Glomerular visceral epithelial cell (primary cell): ENCODE results near the gene CD4.
"Not testable (repeated sequence)": the region's sequence is repeated elsewhere in the genome, so short reads cannot be mapped to it uniquely, and the experiment has no call there.

Experiments used
- DNase-seq: peaks from one replicate; pipeline ENCODE4 v3.0.0-alpha.2; 2016; ENCODE audit errors: extremely low spot score

Gene CD4

DNA sequence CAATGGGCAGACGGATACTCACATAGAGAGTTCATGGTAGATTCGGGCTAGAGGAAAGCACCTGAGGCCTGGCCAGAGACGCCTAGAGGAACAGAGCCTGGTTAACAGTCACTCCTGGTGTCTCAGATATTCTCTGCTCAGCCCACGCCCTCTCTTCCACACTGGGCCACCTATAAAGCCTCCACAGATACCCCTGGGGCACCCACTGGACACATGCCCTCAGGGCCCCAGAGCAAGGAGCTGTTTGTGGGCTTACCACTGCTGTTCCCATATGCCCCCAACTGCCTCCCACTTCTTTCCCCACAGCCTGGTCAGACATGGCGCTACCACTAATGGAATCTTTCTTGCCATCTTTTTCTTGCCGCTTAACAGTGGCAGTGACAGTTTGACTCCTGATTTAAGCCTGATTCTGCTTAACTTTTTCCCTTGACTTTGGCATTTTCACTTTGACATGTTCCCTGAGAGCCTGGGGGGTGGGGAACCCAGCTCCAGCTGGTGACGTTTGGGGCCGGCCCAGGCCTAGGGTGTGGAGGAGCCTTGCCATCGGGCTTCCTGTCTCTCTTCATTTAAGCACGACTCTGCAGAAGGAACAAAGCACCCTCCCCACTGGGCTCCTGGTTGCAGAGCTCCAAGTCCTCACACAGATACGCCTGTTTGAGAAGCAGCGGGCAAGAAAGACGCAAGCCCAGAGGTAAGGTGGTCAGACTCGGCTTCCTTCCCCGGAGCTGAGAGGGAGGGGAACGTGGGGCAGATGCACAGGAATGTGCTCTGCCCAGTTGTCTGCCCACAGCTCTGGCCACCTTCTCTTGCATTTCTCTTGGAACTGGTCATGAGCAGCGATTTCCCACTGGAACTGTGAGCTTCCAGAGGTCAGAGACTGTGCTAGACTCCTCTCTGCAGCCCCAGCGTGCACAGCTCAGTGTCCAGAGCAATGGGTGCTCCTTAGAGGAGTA, at the start of gene CD4:
TSS of gene CD4 (plus strand) at position 557 of the 953 bp plus-strand sequence. CDS start 10,611 bp downstream, outside the sequence.
- DNase-seq: no peak

DNA sequence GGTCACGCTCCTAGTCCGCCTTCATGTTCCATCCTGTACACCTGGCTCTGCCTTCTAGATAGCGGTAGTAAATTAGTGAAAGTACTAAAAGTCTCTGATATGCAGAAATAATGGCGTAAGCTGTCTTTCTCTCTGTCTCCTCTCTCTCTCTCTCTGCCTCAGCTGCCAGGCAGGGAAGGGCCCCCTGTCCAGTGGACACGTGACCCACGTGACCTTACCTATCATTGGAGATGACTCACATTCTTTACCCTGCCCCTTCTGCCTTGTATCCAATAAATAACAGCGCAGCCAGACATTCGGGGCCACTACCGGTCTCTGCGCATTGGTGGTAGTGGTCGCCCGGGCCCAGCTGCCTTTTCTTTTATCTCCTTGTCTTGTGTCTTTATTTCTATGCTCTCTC, 47.2 kb upstream of the CD4 start:
- DNase-seq: not testable (repeated sequence)

DNA sequence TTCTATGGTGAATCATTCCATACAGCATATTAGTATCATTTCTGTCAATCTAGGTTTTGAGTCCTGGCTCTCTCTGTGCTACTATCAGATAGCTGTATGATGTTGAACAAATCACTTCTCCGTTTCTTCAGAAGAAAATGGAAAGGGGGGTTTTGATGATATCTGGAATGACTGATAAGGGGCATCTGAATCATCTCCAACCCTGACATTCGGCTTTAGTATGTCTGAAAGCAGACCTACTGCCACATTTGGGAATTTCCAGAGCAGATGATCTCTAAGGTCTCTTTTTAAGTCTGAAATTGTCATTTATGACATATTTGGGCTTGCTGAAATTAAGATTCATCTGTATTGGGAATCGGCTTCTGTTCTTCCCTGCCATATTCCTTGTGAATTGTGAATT, 46.5 kb upstream of the CD4 start:
- no peak for DNase-seq

DNA sequence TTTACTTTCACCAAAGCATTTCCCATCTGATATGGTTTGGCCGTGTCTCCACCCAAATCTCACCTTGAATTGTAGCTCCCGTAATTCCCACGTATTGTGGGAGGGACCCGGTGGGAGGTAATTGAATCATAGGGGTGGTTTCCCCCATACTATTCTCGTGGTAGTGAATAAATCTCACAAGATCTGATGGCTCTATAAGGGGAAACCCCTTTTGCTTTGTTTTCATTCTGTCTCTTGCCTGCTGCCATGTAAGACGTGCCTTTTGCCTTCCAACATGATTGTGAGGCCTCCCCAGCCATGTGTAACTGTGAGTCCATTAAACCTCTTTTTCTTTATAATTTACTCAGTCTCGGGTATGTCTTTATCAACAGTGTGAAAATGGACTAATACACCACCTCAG, 46.0 kb upstream of the CD4 start:
- DNase-seq: not testable (repeated sequence)

DNA sequence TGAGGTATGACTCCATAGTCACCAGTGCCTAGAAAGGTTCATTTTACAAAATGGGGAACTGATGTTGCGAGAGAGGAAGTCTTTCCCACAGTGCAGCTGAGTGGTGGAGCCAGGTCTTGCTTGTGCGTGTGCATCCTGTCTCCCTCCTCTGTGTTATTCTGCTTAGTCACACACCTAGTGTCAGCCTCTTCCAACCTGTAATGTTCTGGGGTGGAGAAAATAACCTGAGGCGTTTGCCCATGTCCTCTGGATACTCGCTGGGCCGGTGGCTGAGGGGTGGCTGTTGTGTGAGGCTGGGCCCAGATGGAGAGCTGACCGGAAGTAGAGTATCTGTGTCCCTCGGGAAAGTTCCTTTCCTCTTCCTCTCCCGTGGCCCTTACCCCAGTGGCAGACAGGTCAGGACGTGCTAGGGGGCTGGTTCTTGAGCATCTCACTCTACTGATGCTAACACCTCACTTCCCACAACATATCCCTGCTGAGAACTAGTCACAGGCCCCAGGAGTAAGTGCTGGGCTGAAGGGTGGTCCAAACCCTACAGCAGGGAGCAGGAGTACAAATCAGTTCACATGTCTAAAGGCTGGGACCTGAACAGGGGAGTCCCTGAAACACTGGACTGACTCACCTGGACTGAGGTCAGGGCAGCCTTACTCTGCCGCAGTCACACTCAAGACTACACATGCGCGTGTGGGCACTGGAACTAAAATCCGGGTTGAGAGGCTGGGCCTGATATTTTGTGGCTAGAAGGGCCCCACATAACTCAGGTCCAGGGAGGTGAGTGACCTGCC, 43.4 kb upstream of the CD4 start:
- no peak for DNase-seq

DNA sequence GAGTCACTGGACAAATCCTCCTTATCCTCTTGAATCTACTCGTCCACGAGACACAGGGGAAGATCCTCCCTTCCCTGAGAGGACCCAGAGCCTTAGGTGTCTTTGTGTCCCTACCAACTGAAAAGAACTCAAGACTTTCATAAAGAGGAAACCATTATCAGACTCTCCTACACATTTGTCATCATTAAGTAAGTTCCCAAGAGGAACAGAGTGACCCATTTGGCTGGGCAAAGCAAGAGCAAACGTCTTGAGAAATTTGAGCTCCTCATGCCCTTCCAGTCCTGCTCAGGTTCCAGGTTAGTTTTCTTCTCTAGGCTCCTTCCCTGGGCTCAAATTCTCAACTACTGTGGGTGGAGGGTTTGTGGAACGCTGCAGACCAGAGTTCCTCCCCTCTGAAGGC, 42.1 kb upstream of the CD4 start:
- no peak for DNase-seq

DNA sequence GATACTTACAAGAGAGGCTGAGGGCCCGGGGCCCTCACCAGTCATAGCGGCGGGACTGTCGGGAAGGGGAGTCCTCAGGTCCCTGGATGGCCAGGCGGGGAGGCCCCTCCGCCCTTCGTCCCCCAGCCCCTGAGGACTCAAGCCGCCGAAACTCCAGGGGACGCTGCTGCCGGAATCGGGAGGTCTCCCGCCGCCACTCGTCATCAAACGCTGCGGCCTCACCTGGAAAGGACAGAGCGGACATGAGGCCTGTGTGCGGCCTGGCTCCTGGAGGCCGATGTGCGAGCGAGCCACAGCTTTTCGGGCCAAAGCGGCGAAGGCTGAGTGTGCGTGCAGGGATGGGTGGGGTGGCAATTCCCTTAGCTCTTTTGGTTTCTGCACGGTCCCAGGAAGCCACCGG, 40.6 kb upstream of the CD4 start:
- DNase-seq: no peak

DNA sequence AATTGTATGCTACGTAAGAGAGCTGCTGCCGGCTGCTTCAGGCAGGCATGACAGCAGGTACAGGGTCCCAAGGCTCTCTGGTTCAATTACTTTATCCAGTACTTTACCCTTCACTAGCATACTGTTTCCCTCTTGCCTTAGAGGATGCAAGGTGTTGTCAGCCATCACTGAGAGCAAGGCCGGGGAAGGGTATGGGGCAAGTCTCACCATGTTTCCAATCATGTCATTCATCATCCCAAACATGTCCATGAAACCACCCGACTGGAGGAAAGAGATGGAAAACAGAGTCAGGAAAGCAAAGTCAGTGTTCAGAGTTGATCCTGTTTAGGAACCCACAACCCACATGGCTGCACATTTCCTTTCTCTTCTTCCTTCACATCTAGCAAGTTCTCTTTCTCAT, 38.8 kb upstream of the CD4 start:
- no peak for DNase-seq

DNA sequence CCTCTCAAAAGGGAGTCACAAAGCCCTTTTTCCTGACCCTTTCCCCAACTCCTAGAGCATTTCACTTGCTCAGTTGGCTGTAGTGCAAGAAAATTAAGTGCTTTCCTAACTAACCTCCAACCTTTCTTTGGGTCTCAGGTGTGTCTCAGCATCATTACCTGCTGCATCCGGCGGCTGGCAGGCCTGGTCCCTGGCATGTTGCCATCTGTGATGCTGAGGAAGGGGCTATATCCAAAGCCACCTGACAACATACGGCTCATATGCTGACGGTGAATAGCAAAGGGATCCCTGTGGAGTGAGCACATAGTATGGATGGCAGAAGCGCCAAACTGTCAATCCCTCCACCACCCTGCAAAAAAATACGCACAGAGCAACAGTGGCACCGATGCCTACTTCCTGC, 37.6 kb upstream of the CD4 start:
- no peak for DNase-seq

DNA sequence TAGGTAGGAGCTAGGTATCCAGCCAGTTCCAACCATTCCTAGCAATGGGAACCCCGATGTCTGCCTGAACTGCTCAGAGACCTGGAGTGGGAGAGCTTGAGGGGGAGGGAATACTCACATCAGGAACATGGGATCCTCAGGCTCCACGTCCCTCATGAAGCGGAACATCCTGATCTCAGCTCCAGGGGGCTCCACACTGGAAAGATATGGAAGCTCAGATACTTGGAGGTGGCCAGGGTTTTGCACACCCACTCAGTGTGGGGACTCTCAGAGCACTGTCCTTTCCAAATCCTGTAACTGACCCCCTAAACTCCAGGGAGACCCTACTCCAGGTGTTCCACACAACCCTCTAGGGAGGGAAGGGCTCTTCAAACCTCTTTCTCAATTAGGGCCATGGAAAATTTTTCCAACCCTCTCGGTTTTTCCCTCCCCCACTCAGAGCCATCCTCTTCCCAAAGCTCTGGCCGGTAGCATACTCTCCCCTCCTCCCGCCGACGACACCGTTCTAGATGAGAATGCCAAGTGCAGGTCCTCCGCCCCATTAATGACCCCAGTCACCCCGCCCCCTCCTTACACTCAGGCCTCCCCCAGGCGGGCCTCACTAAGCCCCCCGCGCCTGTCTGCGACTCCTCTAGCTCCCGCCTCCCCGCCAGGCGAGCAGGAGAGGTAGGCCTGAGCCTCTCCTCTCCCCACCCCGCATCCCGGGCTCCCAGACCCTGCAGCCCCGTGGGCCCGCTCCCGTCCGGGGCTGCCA, 37.0 kb upstream of the CD4 start:
- peak; percentile 41 for DNase-seq

DNA sequence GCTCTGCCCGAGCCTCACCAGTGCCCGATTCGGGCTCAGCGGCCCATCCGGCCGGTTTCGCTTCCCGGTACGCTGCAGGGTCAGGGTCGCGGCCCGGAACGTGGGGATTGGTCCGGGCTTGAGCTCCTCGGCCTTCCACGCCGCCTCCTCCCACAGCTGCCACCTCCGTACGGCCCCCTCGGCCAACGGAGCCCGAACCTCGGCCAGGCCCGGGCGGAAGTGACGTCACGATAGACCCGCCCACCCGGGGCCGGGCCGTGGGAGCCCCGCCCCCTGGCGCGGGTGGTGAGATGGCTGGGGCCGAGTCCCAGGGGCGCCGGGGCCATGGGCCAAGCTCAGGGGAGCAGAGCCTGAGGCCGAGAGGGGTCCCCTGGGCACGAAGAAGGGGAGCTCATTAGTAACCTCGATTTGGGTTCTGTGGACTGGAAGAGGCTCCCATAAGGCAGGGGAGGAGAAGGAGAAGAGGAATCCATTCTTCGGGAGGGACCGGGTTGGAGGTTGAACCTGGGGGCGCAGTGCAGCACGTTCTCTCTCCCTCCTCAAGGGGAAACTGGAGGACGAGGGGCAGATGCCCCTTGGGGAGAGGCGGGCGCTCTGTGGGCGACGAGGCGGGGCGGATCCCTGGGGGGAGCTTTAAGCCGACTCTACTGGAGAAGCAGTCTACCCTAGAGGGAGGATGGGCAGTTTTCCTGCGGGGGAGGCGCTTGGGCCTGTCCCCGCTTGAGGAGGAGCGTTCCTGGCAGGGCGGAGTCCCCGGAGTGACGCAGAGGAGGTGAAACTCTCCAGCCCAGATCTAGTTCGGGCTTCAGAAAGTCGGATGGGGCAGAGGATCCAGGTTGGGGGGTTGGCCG, 36.2 kb upstream of the CD4 start, which contains the start of gene MLF2:
TSS of gene MLF2 (minus strand) at position 221 of the 851 bp plus-strand sequence. CDS start 807 bp downstream, outside the sequence.
- peak; percentile 99 for DNase-seq

DNA sequence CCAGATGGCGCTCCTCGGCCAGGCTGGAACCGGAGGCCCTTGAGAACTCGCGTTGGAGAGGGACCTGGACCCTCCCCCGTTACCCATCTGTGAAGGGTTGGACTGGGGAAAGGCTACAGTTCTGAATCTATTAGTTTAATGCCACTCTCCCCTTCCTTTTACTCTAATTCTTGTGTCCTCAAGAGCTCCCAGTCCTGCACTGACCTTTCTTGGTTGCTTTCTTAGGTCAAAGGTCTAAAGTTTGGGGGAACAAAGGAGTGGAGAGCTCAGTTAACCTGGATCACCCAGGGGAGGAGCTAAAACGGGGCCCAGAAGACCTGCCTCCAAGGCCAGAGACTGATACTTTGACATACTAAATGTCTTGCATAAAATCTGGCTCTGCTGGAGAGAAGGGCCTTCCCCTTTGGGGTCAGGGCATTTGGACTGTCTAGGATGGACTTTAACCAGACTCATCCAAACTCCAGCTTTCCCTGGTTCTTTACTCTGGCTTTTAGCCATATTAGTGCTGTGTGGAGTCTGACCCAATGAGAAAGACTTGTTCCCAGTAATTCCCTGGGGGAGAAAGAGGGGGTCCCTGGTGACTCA, 35.5 kb upstream of the CD4 start:
- no peak for DNase-seq

DNA sequence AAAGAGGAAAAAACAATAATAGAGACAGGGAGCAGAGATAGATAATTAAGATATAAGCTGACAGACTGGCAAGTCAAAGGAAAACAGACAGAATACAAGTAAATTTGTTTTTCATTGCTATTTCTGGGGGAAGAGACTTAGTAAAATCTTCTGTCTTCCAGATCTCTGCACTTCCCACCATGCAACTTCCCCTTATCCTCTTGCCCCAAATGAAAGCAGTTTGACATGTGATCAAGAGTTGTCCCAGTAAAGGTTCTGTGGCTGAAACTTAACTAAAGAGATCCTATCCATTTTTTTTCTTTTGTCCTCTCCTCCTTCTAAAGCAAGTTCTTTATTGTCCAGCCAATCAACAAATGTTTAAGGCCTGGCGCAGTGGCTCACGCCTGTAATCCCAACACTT, 34.9 kb upstream of the CD4 start:
- no peak for DNase-seq

DNA sequence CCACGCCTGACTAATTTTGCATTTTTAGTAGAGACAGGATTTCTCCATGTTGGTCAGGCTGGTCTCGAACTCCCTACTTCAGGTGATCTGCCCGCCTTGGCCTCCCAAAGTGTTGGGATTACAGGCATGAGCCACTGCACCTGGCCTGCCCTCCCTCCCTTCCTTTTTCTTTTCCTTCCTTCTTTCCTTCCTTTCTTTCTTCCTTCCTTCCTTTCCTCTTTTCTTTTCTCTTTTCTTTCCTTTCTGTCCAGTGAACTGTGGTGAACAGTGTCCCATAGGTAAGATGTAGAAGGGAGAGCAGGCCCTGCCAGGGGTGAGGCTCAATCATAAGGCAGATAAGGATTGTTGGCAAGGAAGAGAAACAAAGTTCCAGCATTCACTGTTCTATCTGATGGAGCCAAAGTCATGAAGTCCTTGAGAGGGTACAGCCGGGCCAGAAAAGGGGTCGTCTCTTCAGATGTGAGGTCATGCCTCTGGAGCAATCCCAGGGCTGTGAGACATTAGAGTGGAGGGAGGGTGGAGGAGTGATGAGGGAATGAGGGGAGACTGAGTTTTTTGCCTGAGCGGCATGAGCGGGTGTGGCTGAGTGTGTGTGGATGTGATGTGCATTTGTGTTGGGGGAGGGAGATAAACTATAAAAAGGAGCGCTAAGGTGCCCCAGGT, 32.2 kb upstream of the CD4 start:
- DNase-seq: no peak

DNA sequence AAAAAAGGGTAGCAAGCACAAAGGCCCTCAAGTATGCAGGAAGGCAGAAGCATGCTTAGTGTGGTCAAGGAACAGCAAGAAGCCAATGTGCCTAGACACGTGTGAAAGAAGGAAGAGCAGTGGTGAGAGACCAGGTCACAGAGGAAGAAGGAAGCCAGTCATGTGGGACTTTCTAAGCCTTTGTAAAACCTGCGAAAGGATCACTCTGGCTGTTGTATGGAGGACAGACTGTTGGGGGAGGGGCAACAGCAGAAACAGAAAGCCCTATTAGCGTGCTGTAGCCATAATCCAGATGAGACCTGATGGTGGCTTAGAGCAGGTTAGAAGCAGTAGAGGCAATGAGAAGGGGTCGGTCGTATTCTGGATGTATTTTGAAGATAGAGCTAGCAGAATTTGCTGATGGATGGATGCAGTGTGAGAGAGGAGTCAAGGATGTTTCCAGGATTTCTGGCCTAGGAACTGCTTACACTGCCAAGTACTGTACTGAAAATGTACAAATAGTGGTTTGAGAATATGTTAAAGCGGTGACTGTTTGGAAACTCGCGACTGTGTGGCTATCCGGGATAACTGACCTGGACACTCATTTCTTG, 30.7 kb upstream of the CD4 start:
- no peak for DNase-seq

DNA sequence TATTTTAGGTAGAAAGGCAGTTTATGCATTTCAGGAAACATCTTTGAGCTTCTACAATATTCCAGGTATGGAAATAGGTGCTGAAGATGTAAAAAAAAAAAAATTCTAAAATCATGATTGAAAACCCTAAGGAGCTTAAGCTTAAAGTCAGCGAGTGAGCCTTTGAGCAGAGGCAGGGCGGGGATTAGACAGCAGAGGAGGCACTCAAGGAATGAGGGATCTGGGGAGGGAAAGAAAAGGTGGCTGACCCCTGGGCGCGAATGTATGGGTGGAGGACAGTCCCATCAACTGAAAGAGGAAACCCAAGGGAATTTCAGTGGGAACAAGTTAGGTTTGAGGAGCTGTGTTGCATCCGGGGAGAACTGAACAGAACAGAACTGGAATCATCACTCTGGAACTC, 29.6 kb upstream of the CD4 start:
- no peak for DNase-seq

DNA sequence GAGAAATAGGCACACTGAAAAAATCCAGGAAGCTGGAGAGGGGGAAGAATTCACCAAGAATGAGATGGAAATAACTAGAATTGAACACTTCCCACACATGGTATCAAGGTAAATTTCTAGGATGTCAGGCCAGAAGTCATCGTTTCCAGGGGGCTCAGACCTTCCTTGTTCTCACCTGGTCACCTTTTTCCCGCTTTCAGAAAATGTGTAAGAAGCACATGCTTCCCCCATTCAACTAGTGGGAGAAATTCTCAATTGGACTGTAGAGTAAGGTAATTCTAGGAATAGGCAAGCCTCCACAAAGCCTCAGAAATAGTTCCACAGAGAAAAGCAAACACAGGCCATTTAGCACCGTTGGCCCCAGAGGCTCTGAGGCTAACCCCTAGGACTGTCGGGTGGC, 25.9 kb upstream of the CD4 start:
- DNase-seq: no peak

DNA sequence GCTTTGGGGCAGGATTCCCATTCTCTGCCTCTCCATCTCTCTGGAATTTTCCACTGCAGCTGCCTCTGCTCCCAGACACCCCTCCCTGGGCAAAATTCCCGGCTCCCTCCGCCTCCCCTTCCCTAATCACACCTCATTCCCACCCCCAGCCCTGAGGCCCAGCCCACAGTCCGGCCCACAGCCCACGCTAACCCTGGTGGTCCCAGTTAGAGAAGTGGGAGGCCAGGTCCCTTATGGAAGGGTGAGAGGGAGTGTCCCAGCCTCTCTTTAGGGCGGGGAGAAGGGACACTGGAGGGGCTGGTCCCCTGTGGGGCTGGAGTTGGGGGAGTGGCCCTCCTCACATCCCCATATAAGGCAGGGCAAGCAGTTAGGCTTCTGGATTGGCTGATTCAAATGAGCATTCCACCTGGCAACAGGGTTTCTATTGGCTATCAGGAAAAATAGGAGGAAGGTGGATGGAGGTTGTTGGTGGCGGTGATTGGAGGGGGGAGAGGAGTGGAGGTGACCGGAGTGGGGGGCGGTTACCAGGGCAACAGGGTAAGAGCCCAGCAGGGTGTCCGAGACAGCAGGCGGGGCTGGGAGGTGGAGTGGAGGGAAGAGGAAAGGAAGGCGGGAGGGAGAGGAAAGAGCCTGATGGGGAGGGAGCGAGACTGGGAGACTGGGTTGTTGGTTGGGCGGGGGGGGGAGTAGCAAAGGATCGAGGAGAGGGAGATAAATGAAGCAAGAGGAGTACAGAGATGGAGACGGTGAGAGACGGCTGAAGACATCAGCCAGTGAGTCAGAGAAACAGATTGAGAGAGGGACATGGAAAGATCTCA, 25.1 kb upstream of the CD4 start:
- peak; percentile 99 for DNase-seq
